Measurements from ENCODE around the gene METAP2.

DNA sequence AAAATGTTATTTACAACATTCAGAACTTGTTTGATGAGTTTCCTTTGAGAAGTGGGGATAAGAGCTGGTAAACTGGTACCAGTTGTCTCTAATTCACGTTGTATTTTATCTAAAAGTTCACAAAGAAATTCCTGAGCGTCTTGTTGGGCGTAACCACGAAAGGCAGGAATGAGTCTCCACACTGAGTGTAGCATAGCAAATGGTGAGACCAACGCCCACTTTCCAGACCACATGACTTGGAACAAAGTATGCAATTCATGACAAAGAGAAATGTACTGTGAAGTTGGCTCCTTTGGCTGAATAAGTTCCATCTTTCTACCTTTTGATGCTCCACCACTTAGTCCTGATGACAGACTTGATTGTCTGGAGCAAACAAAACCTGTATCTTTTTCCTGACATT, 58.9 kb downstream of the METAP2 start:
- TF ChIP-seq CTCF (IDR thresholded peaks at IDR 0.05; ENCODE audit: extremely low read depth in 1 of 2, insufficient read depth in 1 of 2, low read depth in 1 of 2, low read length in 2 of 2) (no peak), EZH2 (IDR thresholded peaks at IDR 0.05; ENCODE audit: borderline replicate concordance, low read depth, low read length, severe bottlenecking) (no peak), POLR2AphosphoS5 (IDR thresholded peaks at IDR 0.05; ENCODE audit: insufficient read depth, low read depth, low read length) (no peak)

Measured in endothelial cell of umbilical vein (primary cell).